Heart left ventricle (tissue), 16 donors: ENCODE data around the gene C3. TPM values are rescaled to one million over a fixed set of nuclear protein-coding genes. Genes with fewer than 3 reads are reported as not detected.

ENCODE experiments used
- ATAC-seq, 4 donors: fragments of 200-7000 bp; cut with Tn5 transposase; one replicate each; pipeline ENCODE4 v1.9.1; 2020 to 2022; ENCODE audit warnings: moderate library complexity in 4 of 4, mild to moderate bottlenecking in 3 of 4, moderate number of reproducible peaks in 1 of 4
- DNase-seq, 5 donors: peaks; one replicate each; pipeline ENCODE4 v3.0.0-alpha.2; 2020
- H3K27ac ChIP-seq, 12 donors: fragments of 200-600 bp; sonication (generic) in 4 of 12; one replicate each; pipeline versions ENCODE4 v1.5.0 to v1.8.0; 2016 to 2022; ENCODE audit warnings: mild to moderate bottlenecking in 2 of 12
- H3K27me3 ChIP-seq, 9 donors: fragments of 200-600 bp; sonication (generic) in 2 of 9; one replicate each; pipeline versions ENCODE4 v1.5.1 to v1.8.0; 2016 to 2022; ENCODE audit warnings: mild to moderate bottlenecking in 3 of 9
- H3K36me3 ChIP-seq, 9 donors: fragments of 200-600 bp; sonication (generic) in 2 of 9; one replicate each; pipeline versions ENCODE4 v1.5.0 to v1.8.0; 2018 to 2022; ENCODE audit warnings: mild to moderate bottlenecking in 2 of 9
- H3K4me1 ChIP-seq, 12 donors: fragments of 200-600 bp; sonication (generic) in 4 of 12; one replicate each; pipeline versions ENCODE4 v1.5.0 to v1.8.0; 2016 to 2022; ENCODE audit warnings: mild to moderate bottlenecking in 3 of 12
- H3K4me3 ChIP-seq, 12 donors: fragments of 200-600 bp; sonication (generic) in 4 of 12; one replicate each; pipeline versions ENCODE4 v1.5.0 to v1.8.0; 2017 to 2022; ENCODE audit warnings: mild to moderate bottlenecking in 9 of 12, moderate library complexity in 4 of 12
- H3K9me3 ChIP-seq, 12 donors: fragments of 200-600 bp; sonication (generic) in 4 of 12; one replicate each; pipeline versions ENCODE4 v1.5.0 to v1.8.0; 2016 to 2022; ENCODE audit warnings: mild to moderate bottlenecking in 1 of 12
- CTCF ChIP-seq, 12 donors: fragments of 200-600 bp; sonication (generic) in 4 of 12; IDR thresholded peaks; one replicate each; pipeline versions ENCODE4 v1.5.0 to v1.8.0; 2018 to 2022; ENCODE audit warnings: antibody characterized with exemption in 12 of 12, mild to moderate bottlenecking in 5 of 12
- POLR2A ChIP-seq, 2 donors: fragments of 450-650 bp; IDR thresholded peaks; one replicate each; pipeline ENCODE4 v1.6.1; 2017; ENCODE audit warnings: antibody characterized with exemption in 2 of 2, mild to moderate bottlenecking in 2 of 2, moderate library complexity in 2 of 2
- WGBS, 4 donors: extraction: QIAGEN DNeasy Blood & Tissue Kit in 2 of 4; methylation state at CpG; one replicate each; pipeline versions ENCODE4 v1.1.5 to v1.1.7; 2013 to 2018; 5-methylcytosine and 5-hydroxymethylcytosine counted together
- intact Hi-C, 10 donors: fragments of 100-400 bp; cut with DNase I; formaldehyde crosslinking; loops; one replicate each; pipeline versions ENCODE4 v1.11.1 to v1.14.2; 2022
- polyA plus RNA-seq, 2 donors: library from polyadenylated mRNA; stranded (reverse); fragments of 200-250 nt; gene quantifications; one replicate each; pipeline ENCODE4 v1.2.3, GENCODE V29; 2013
- total RNA-seq, 9 donors: library from RNA; depleted of rRNA in 2 of 9; stranded (reverse); fragments of >200 nt in 2 of 9; fragmentation: NEBNext Ultra II Directional in 3 of 9; extraction: Animal tissue kit (Norgen Biotek cat#: 25700) in 3 of 9; gene quantifications; one replicate each; pipeline versions ENCODE4 v1.1.0 to v1.2.4, GENCODE V29; 2016 to 2023
- donor health status: ischemic (EF 13 %, LVEDD 7.1; RV severe dilation, severe dysfunction).
- donor health status: healthy with polysubstance abuse.
- donor health status: DM: no; HTN: yes; CAD: no.
- donor health status: DM: no; HTN: no; CAD: no.
- donor health status: ischemic (EF 25% LVEDD 6.9; RV normal size, moderate dysfunction).
- donor health status: ischemic (EF 25% LVEDD 5.7; RV mildly dilated, moderate dysfunction).
- donor health status: healthy.
- donor health status: DM: yes; HTN: yes; CAD: no.
- donor health status: ischemic (EF 35%, LVEDD 5.7; RV mildly dilated, moderate dysfunction).
- donor health status: nonischemic (EF 11% LVEDD 7.7; RV severe dilation, severe dysfunction).
- donor health status: DM: yes; HTN: yes; CAD: no.
- donor health status: PGD.
- donor health status: ischemic (EF 29% LVEDD 5.4; RV normal size, mild dysfunction).
- donor health status: nonischemic (EF 23%, LVEDD 6.1; RV moderate dilation, normal function).

C3 gene
- total and polyA plus RNA-seq, 11 donors: 31.7 to 1,888 (median 81.0) TPM

- H3K4me3 ChIP-seq: peak overlapping the region in 8 of 12 donors; percentile 5 to 52 (median 24)
- no peaks in the 10 kb centered on the region for H3K36me3 ChIP-seq
- DNase-seq (peak in 1 of 5 donors; percentile 57), ATAC-seq (no peak)
- intact Hi-C loops: no loop called here
- no peak overlapping the region for H3K27ac ChIP-seq
- H3K9me3 ChIP-seq: no peaks in the 10 kb centered on the region
- TF ChIP-seq POLR2A (IDR thresholded peaks at IDR 0.05) (no peak), CTCF (IDR thresholded peaks at IDR 0.05) (no peak)
- H3K4me1 ChIP-seq: peaks cover 0 to 39% (median 0%) of the 10 kb centered on the region in 12 donors
- H3K27me3 ChIP-seq: peaks cover 0 to 18% (median 0%) of the 10 kb centered on the region in 9 donors
- 76 to 83% (median 78%) methylated on average over 6 of the region's 6 CpGs for WGBS, 4 donors
Observed at GRCh38 chr19:6719540-6719861, 949 bp downstream of the C3 start.

- ATAC-seq: peak in 2 of 4 donors; percentile 16 to 33
- 76 to 78% (median 77%) methylated on average over 14 to 21 of the region's 21 CpGs for WGBS, 4 donors
Observed at GRCh38 chr19:6718741-6719539, 1.5 kb downstream of the C3 start.

DNA sequence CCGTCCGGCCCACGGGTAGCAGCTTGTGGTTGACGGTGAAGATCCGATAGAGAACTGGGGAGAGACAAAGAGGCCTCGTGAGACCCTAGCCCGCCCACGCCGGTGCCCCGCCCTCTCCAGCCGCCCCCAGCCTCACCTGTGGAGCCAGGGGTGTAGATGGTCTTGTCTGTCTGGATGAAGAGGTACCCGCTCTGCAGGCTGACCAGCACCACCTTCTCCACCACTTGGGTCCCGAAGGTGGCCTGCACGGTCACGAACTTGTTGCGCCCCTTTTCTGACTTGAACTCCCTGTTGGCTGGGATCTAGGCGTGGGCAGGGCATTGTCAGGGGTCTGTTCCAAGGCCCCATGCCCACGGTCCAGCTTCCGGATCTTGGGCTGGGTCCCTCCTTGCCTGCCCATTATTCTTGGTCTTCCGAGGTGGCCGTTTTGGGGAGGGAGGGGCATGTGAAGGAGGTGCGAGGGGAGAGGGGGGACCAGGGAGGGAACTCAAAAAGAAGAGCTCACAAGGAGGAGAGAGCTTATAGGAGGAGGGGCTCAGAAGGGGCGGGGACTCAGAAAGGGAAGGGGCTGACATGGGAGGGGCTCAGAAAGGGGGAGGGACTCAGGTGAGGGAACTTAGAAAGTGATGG is 2.2 kb downstream of the C3 start:
- DNase-seq (peak in 1 of 5 donors; percentile 47), ATAC-seq (no peak)
- Histone ChIP-seq H3K9me3 (no peaks in the 10 kb centered on the region), H3K4me1 (peaks cover 0 to 26% (median 0%) of the 10 kb centered on the region in 12 donors), H3K36me3 (no peaks in the 10 kb centered on the region), H3K27ac (no peak overlapping the region), H3K4me3 (no peak overlapping the region), H3K27me3 (peaks cover 0 to 18% (median 0%) of the 10 kb centered on the region in 9 donors)
- TF ChIP-seq CTCF (IDR thresholded peaks at IDR 0.05): no peak
- intact Hi-C loops: no loop called here
- WGBS, 4 donors: 68 to 75% (median 71%) methylated on average over 21 to 23 of the region's 23 CpGs

More at GRCh38 chr19:6718741-6719539, 1.5 kb downstream of the C3 start:
- peak overlapping the region in 8 of 12 donors; percentile 5 to 52 (median 24) for H3K4me3 ChIP-seq
- DNase-seq: peak in 1 of 5 donors; percentile 46
- H3K9me3 ChIP-seq: no peaks in the 10 kb centered on the region
- H3K36me3 ChIP-seq: no peaks in the 10 kb centered on the region
- peaks cover 0 to 33% (median 0%) of the 10 kb centered on the region in 12 donors for H3K4me1 ChIP-seq
- no peak for TF ChIP-seq POLR2A (IDR thresholded peaks at IDR 0.05)
- TF ChIP-seq CTCF (IDR thresholded peaks at IDR 0.05): no peak
- no peak overlapping the region for H3K27ac ChIP-seq
- peaks cover 0 to 18% (median 0%) of the 10 kb centered on the region in 9 donors for H3K27me3 ChIP-seq
- intact Hi-C loops: no loop called here

- WGBS, 4 donors: 69 to 85% (median 80%) methylated on average over 4 of the region's 4 CpGs
- Histone ChIP-seq H3K36me3 (no peaks in the 10 kb centered on the region), H3K4me3 (no peak overlapping the region), H3K9me3 (no peaks in the 10 kb centered on the region), H3K4me1 (peaks cover 0 to 19% (median 0%) of the 10 kb centered on the region in 12 donors), H3K27ac (no peak overlapping the region), H3K27me3 (peaks cover 0 to 20% (median 0%) of the 10 kb centered on the region in 9 donors)
- ATAC-seq: no peak
- intact Hi-C loops: no loop called here
- no peak for DNase-seq
- TF ChIP-seq POLR2A (IDR thresholded peaks at IDR 0.05): no peak
- no peak for TF ChIP-seq CTCF (IDR thresholded peaks at IDR 0.05)
Observed at GRCh38 chr19:6717441-6717971, 2.9 kb downstream of the C3 start.
